Measurements from ENCODE around the gene TMCC1.
A peak's percentile ranks its signal among the peaks of the same experiment; 100 is the strongest.
"Not testable (repeated sequence)": the region's sequence is repeated elsewhere in the genome, so short reads cannot be mapped to it uniquely, and the experiment has no call there.

Gene TMCC1

DNA sequence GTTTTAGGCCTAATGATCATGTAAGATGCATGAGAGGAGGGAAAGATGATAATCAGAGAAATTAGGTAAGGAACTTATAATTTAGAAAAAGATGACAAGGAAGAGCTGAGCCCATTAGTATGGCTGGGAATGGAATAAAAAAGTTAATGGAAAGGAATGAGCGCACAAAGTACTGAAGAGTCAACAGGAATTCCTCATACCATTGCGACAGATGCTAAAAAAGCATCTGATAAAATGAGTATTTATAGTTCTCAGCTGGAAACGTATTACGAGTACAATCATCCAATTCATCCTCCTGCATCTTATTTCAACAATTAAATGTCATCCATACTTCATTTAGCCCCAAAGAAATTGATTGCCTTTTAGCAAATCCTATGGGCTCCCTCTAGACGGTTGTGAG, 58.9 kb downstream of the TMCC1 start:
- DNase-seq, result no peak

DNA sequence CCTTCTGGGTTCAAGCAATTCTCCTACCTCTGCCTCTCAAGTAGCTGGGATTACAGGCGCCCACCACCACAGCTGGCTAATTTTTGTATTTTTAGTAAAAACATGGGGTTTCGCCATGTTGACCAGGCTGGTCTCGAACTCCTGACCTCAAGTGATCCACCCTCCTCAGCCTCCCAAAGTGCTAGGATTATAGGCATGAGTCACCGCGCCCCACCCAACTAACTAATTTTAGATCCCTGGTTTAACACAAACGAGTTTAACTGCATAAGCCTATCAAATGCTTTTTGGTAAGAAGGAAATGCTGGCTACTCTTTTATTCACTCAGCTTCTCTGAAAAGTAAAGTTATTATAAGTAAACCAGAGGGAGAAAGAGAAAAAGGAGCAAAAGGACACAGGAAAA, 61.6 kb downstream of the TMCC1 start:
- not testable (repeated sequence) for DNase-seq

- DNase-seq, result no peak
Observed at GRCh38 chr3:129831503-129831902, 62.0 kb downstream of the TMCC1 start.

- DNase-seq, result peak; percentile 27
Observed at GRCh38 chr3:129829640-129830039, 63.9 kb downstream of the TMCC1 start.

DNA sequence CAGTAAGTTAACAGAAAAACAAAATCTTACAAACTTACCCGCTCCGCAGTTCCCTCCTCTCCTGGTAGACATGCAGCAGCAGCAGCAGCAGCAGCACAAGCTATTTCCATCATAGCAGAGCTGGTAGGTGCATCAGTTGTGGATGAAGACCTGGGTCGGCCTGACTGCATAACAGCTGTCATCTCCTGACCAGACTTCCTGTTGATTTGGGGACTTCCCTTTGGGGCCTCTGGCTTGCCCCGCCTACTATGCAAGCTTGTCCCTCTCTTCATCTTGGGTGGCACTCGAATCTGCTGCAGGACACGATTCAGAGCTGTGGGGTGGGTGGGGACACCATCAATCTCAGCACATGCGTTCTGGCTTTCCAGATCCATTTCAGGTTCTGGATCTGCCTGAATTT, 65.7 kb downstream of the TMCC1 start:
- DNase-seq, result no peak

DNA sequence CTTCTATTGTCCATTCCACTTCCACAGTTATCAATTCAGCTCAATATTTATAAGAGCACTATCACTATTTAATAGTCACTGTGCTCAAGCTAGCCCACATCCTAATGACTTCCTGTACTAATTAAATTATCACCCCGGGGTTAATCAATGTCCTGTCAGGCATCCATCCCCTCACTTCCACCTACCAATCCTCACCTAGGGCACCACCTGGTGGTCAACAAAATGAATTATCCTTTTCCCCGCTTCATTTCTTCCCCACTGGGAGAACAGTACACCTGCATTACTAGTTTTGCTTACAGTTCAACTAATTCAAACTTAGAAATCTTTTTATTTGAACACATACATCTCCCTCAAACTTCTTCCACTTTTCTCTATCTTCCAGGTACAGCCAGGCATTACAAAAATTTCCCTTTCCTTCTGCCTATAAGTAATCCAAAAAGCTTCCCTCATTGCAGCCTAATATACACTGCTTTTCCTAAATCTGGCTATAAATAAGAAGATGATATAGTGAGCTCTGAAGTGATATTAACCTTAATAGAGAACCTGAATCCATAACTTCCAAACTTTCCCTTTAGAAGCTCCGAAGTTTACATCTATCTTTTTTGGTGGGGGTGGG, 68.5 kb downstream of the TMCC1 start:
- peak; percentile 26 for DNase-seq

DNA sequence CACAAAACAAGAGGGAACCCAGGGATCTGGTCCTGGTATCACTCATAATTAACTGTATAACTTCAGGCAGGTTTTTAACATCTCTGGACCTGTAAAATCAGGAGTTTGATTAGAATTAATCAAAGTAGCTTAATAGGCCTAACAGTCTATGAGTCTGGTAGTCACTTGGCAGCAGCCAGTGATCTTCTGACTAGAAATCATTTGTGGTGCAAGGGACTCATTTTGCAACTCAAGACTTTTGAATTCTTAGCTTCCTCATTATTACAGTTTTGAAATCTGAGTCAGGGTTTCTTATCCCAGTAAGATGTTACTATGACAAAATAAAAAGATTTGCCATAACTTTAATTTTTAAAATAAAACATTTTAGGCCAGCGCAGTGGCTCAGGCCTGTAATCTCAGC, 70.8 kb downstream of the TMCC1 start:
- DNase-seq, result no peak

DNA sequence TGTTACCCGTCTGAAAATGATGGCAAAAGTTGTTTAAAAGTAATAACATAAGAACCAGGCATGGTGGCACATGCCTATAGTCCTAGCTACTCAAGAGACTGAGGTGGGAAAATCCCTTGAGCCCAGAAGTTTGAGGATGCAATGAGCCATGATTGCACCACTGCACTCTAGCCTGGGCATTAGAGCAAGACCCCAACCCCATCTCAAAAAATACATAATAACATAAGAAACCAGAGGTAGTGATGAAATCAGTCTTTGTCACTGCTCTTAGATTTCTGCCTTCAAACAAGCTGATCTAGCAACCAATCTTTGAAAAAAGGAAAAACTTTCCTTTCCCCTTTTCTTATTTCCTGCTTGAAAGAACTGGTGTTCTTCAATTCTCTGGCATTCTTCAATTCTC, 71.3 kb downstream of the TMCC1 start:
- DNase-seq, result no peak

- DNase-seq, result no peak
Observed at GRCh38 chr3:129820587-129820986, 72.9 kb downstream of the TMCC1 start.

- DNase-seq, result no peak
Observed at GRCh38 chr3:129812589-129812988, 80.9 kb downstream of the TMCC1 start.

- DNase-seq, result no peak
Observed at GRCh38 chr3:129809297-129809696, 84.2 kb downstream of the TMCC1 start.

DNA sequence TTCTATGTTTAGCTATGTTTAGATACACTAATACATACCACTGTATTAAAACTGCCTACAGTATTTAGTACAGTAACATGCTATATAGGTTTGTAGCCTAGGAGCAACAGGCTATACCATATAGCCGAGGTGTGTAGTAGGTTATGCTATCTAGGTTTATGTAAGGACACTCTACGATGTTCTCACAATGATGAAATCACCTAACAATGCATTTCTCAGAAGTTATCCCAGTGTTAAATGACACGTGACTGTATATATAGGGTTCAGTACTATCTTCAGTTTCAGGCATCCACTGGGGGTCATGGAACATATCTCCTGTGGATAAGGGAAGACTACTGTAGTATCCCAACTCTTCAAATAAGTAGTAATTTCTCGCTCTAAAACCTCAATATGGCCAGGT, 97.4 kb downstream of the TMCC1 start:
- DNase-seq, result no peak

- peak; percentile 63 for DNase-seq
Observed at GRCh38 chr3:129795186-129796010, 98.1 kb downstream of the TMCC1 start.

DNA sequence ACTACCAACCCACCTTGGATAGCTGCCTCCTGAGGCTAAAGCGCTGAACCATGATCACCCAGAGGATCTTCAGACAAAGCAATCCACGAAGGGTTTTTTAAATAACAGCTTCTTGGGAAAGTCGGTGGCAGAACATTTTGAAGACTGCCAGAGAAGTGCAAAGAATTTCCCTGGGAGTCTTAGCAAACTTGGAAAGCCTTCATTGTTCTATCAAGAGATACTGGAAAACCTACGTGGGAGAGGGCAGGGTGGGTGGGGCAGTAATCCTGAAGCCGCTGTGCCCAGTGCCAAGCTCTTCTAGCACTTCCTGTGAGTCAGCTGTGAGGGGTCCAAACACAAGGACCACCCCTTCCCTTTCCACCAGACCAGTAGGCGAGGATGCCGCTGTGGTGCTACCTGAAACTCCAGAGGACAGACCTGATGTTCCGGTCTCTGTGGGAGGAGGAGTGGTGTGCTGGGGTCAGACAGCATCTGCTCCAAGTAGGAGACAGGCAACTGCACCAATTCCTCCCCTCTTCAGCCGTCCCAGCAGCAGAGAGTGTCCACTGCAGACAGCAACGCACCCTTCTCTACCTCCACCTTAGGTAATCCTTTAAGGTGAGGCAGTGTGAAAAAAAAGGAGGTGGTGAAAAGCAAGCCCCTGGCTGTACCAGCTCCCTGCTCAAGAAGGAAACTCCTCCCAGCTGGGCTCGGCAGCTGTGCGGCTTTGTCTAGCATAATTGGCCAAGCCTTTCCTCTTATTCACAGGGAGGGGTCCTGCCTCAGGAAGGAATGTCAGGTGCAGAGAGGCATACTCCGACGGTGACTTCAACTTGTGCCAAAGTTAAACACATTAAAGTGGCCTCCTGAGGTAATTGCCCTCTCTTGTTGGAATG, 99.0 kb downstream of the TMCC1 start:
- peak; percentile 56 for DNase-seq

GRCh38 chr3:129793942-129794310, 99.6 kb downstream of the TMCC1 start:
- DNase-seq, result no peak

GRCh38 chr3:129793319-129793718, 100.2 kb downstream of the TMCC1 start:
- no peak for DNase-seq

DNA sequence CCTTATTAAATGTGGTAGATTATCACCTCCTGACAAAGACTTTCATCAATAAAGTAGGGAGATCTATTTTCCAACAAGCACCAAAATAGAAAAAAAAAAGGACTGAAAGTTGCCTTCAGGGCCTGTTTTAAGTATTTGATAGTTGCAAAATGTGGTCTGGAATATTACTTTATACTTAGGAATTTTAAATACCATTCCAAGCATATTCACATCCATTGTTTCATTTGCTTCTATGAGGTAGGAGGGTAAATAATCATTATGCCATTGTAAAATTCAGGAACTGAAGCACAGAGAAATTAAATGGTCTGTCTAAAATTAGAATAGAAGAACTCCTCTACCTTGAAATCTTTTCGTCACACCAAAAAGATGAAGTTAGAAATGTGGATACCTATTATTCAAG, 110.0 kb downstream of the TMCC1 start:
- no peak for DNase-seq

DNA sequence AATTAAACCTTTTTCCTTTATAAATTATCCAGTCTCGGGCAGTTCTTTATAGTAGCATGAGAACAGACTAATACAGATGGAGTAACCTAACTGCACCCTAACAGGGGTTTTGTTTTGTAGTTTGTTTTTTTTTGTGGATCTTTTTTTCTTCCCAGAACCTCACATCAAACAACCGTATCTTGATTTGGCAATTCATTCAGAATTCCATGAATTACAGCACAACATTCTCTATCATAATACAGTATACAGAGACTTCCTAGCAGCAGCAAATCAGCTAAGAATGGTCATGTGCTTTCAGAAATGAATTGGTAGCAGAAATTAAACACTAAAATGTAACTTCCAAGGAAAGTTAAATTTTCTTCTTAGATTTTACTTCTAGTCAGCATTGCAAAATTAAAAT, 114.6 kb downstream of the TMCC1 start:
- no peak for DNase-seq

DNA sequence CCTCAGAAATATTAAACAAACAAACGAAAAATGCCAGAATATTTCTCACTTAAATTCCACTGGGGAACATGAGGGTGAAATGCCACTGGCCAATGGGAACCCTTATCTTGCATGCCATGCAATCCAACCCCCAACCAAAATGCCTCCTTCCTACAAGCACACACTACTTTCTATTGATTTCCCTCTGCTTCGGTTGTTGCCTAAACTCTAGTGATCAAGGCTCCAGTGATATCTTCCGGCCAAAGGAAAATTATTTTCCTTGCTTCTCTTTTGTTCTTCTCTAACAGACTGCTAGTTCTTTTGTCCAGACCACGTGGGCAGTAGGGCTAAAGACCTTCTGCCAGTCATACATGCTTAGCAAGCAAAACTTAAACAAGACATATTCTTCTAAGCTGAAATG, 115.7 kb downstream of the TMCC1 start:
- no peak for DNase-seq

GRCh38 chr3:129775870-129776269, 117.6 kb downstream of the TMCC1 start:
- no peak for DNase-seq

GRCh38 chr3:129773691-129774663, 119.5 kb downstream of the TMCC1 start:
- no peak for DNase-seq

- no peak for DNase-seq
Observed at GRCh38 chr3:129770604-129771003, 122.9 kb downstream of the TMCC1 start.

- no peak for DNase-seq
Observed at GRCh38 chr3:129769616-129770015, 123.9 kb downstream of the TMCC1 start.

All from NCI-H526 treated with DMSO at 0.1 percent for 48 hours (cell line).